Measurements from ENCODE around the gene SNCB. TPM values are rescaled to one million over a fixed set of nuclear protein-coding genes. Genes with fewer than 3 reads are reported as not detected.

Gene SNCB
- total and polyA plus RNA-seq, 2 experiments from 2014 or later, result not detected

GRCh38 chr5:176662371-176663333 lies 32.3 kb upstream of the SNCB start:
- Histone ChIP-seq H3K79me2 (ENCODE audit: insufficient read depth) (no peaks in the 10 kb centered on the region), H3K27me3 (replicated peaks; ENCODE audit: insufficient read depth) (peaks cover 17% of the 10 kb centered on the region), H3K9ac (no peak overlapping the region), H3F3A (ENCODE audit: insufficient read depth) (no peaks in the 10 kb centered on the region), H3K9me3 (ENCODE audit: low read depth) (no peaks in the 10 kb centered on the region), H3K4me2 (ENCODE audit: unreplicated experiment) (no peak overlapping the region), H4K20me1 (ENCODE audit: insufficient read depth) (no peaks in the 10 kb centered on the region; the same call in 1 of the 2 replicates), H3K36me3 (ENCODE audit: low read depth) (0 out of 2 replicates have a peak, but pooled peaks cover 1% of the 10 kb centered on the region), H3K27ac (no peak overlapping the region), H3K9me2 (ENCODE audit: insufficient read depth) (no peaks in the 10 kb centered on the region), H3K4me3 (no peak overlapping the region), H3K4me1 (ENCODE audit: insufficient read depth) (no peaks in the 10 kb centered on the region), H2AFZ (no peak overlapping the region)
- no peak for DNase-seq
- in situ Hi-C loops (cut with MboI), result loop anchor here (10.0 kb wide), 2 partner anchors 292 to 452 kb away; no protein-coding TSS in a partner anchor
- WGBS, 2 experiments (ENCODE audit: low coverage in 1 of 2, low lambda C conversion rate in 2 of 2, missing lambda C conversion rate in 2 of 2), result 39 to 45% methylated on average over 21 of the region's 21 CpGs
- no peak for TF ChIP-seq EZH2phosphoT487 (IDR thresholded peaks at IDR 0.05; ENCODE audit: insufficient read depth, low read depth)
- TF ChIP-seq EZH2 (IDR thresholded peaks at IDR 0.05; ENCODE audit: insufficient read depth, poor library complexity, severe bottlenecking), result no peak

- Histone ChIP-seq H3K36me3 (ENCODE audit: low read depth) (0 out of 2 replicates have a peak, but pooled peaks cover 8% of the 10 kb centered on the region), H3K4me3 (no peak overlapping the region), H3K27me3 (replicated peaks; ENCODE audit: insufficient read depth) (peaks cover 11% of the 10 kb centered on the region), H3K27ac (no peak overlapping the region), H3K9me2 (ENCODE audit: insufficient read depth) (no peaks in the 10 kb centered on the region), H3K9me3 (ENCODE audit: low read depth) (no peaks in the 10 kb centered on the region), H3K9ac (no peak overlapping the region), H3F3A (ENCODE audit: insufficient read depth) (no peaks in the 10 kb centered on the region), H2AFZ (no peak overlapping the region), H3K4me2 (ENCODE audit: unreplicated experiment) (no peak overlapping the region), H4K20me1 (ENCODE audit: insufficient read depth) (no peaks in the 10 kb centered on the region; the same call in 1 of the 2 replicates), H3K4me1 (ENCODE audit: insufficient read depth) (no peaks in the 10 kb centered on the region), H3K79me2 (ENCODE audit: insufficient read depth) (no peaks in the 10 kb centered on the region)
- 76 to 84% methylated on average over 10 of the region's 10 CpGs for WGBS, 2 experiments (ENCODE audit: low coverage in 1 of 2, low lambda C conversion rate in 2 of 2, missing lambda C conversion rate in 2 of 2)
- in situ Hi-C loops (cut with MboI), result loop anchor here (10.0 kb wide), 2 partner anchors 293 to 453 kb away; no protein-coding TSS in a partner anchor
- DNase-seq, result no peak
- TF ChIP-seq EZH2 (IDR thresholded peaks at IDR 0.05; ENCODE audit: insufficient read depth, poor library complexity, severe bottlenecking), result no peak
- no peak for TF ChIP-seq EZH2phosphoT487 (IDR thresholded peaks at IDR 0.05; ENCODE audit: insufficient read depth, low read depth)
Observed at GRCh38 chr5:176661676-176662075, 31.3 kb upstream of the SNCB start.

GRCh38 chr5:176660860-176661641 lies 30.7 kb upstream of the SNCB start:
- no peaks in the 10 kb centered on the region for H3K9me2 ChIP-seq (ENCODE audit: insufficient read depth)
- in situ Hi-C loops (cut with MboI), result loop anchor here (10.0 kb wide), 2 partner anchors 294 to 454 kb away; no protein-coding TSS in a partner anchor
- no peak overlapping the region for H3K4me3 ChIP-seq
- no peaks in the 10 kb centered on the region for H3K4me1 ChIP-seq (ENCODE audit: insufficient read depth)
- WGBS, 2 experiments (ENCODE audit: low coverage in 1 of 2, low lambda C conversion rate in 2 of 2, missing lambda C conversion rate in 2 of 2), result 39 to 40% methylated on average over 31 to 33 of the region's 33 CpGs
- no peak overlapping the region for H3K9ac ChIP-seq
- TF ChIP-seq EZH2 (IDR thresholded peaks at IDR 0.05; ENCODE audit: insufficient read depth, poor library complexity, severe bottlenecking), result no peak
- TF ChIP-seq EZH2phosphoT487 (IDR thresholded peaks at IDR 0.05; ENCODE audit: insufficient read depth, low read depth), result no peak
- H3K79me2 ChIP-seq (ENCODE audit: insufficient read depth), result no peaks in the 10 kb centered on the region
- H3K9me3 ChIP-seq (ENCODE audit: low read depth), result no peaks in the 10 kb centered on the region
- no peaks in the 10 kb centered on the region; the same call in 1 of the 2 replicates for H4K20me1 ChIP-seq (ENCODE audit: insufficient read depth)
- no peaks in the 10 kb centered on the region for H3F3A ChIP-seq (ENCODE audit: insufficient read depth)
- no peak overlapping the region for H3K27ac ChIP-seq
- 0 out of 2 replicates have a peak, but pooled peaks cover 8% of the 10 kb centered on the region for H3K36me3 ChIP-seq (ENCODE audit: low read depth)
- H3K4me2 ChIP-seq (ENCODE audit: unreplicated experiment), result no peak overlapping the region
- H2AFZ ChIP-seq, result no peak overlapping the region
- DNase-seq, result peak; percentile 82
- peaks cover 11% of the 10 kb centered on the region for H3K27me3 ChIP-seq (replicated peaks; ENCODE audit: insufficient read depth)

GRCh38 chr5:176660530-176660859 lies 30.2 kb upstream of the SNCB start:
- TF ChIP-seq EZH2 (IDR thresholded peaks at IDR 0.05; ENCODE audit: insufficient read depth, poor library complexity, severe bottlenecking) (no peak), EZH2phosphoT487 (IDR thresholded peaks at IDR 0.05; ENCODE audit: insufficient read depth, low read depth) (no peak)
- Histone ChIP-seq H3K9me3 (ENCODE audit: low read depth) (no peaks in the 10 kb centered on the region), H3K4me2 (ENCODE audit: unreplicated experiment) (no peak overlapping the region), H3K27me3 (replicated peaks; ENCODE audit: insufficient read depth) (peaks cover 11% of the 10 kb centered on the region), H3K9ac (no peak overlapping the region), H3K4me1 (ENCODE audit: insufficient read depth) (no peaks in the 10 kb centered on the region), H3F3A (ENCODE audit: insufficient read depth) (no peaks in the 10 kb centered on the region), H3K4me3 (no peak overlapping the region), H3K79me2 (ENCODE audit: insufficient read depth) (no peaks in the 10 kb centered on the region), H3K36me3 (ENCODE audit: low read depth) (0 out of 2 replicates have a peak, but pooled peaks cover 8% of the 10 kb centered on the region), H3K9me2 (ENCODE audit: insufficient read depth) (no peaks in the 10 kb centered on the region), H3K27ac (no peak overlapping the region), H4K20me1 (ENCODE audit: insufficient read depth) (no peaks in the 10 kb centered on the region; the same call in 1 of the 2 replicates), H2AFZ (no peak overlapping the region)
- no peak for DNase-seq
- 0% methylated on average over 1 of the region's 1 CpG for WGBS, 2 experiments (ENCODE audit: low coverage in 1 of 2, low lambda C conversion rate in 2 of 2, missing lambda C conversion rate in 2 of 2)
- in situ Hi-C loops (cut with MboI), result loop anchor here (10.0 kb wide), 2 partner anchors 294 to 454 kb away; no protein-coding TSS in a partner anchor

Data from GM23248 (cell line).